ENCODE measurements around the gene FKBP14.

DNA sequence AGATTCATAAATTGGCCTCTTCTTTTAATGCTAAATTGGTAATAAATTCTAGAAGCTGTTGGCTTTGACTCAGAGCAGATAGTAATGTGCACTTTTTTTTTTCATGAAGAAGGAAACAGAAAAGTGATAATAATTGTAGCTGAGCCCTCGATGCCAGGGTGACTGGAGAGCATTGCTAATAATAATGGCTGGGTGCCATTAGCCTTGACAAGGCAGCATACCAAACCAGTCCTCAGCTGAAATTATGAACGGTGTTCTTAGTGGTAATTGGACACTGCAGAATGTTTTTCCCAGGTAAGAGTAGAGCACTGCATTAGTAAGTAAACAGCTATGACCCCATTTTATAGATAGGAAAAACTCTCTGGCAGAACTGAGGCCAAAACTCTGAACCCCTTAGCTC is 20.6 kb upstream of the FKBP14 start:
- TF ChIP-seq CTCF (IDR thresholded peaks at IDR 0.05 in 8 of 11, conservative IDR thresholded peaks at IDR 0.05 in 3 of 11) (no peak), POLR2AphosphoS5 (IDR thresholded peaks at IDR 0.05) (no peak), POLR2A (IDR thresholded peaks at IDR 0.05) (no peak)
